Measurements from ENCODE around the gene CLN3. TPM values are rescaled to one million over a fixed set of nuclear protein-coding genes. Genes with fewer than 3 reads are reported as not detected.

Gene CLN3
- 10 to 100 TPM; 10.6 to 34.5 (median 22.7) TPM for total RNA-seq

DNA sequence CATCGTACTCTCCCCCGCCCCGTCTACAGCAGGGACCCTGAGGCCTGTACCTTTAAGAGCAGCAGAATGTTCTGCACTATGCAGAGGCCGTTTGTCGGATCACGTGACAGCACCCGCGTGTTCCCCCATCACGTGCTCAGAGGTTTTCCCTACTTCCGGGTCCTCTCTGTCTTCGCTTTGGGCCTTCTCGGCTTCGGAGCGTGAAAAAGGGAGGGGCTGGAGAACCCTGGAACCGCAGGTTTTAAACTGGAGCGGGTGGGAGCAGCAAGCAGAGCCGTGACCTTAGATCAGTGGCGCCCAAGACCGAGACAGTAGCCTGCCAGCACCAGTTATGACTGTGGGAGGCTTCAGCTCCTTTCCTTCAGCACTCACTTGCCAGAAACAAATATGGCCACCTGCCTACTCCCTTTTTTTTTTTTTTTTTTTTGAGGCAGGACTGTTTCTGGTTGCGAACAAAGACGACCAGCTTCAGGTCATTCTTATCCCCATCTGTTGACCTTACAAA lies at the start of gene CLN3:
Gene CLN3 (minus strand): TSS at position 105 of the 505 bp plus-strand sequence. CDS start 315 bp downstream, outside the sequence.
- TF ChIP-seq, protein P1, sequence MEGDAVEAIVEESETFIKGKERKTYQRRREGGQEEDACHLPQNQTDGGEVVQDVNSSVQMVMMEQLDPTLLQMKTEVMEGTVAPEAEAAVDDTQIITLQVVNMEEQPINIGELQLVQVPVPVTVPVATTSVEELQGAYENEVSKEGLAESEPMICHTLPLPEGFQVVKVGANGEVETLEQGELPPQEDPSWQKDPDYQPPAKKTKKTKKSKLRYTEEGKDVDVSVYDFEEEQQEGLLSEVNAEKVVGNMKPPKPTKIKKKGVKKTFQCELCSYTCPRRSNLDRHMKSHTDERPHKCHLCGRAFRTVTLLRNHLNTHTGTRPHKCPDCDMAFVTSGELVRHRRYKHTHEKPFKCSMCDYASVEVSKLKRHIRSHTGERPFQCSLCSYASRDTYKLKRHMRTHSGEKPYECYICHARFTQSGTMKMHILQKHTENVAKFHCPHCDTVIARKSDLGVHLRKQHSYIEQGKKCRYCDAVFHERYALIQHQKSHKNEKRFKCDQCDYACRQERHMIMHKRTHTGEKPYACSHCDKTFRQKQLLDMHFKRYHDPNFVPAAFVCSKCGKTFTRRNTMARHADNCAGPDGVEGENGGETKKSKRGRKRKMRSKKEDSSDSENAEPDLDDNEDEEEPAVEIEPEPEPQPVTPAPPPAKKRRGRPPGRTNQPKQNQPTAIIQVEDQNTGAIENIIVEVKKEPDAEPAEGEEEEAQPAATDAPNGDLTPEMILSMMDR (IDR thresholded peaks at IDR 0.05; ENCODE audit: low read depth): no peak

- TF ChIP-seq, protein P1 (IDR thresholded peaks at IDR 0.05; ENCODE audit: low read depth): no peak
These were observed 48.5 kb upstream of the CLN3 start for GRCh38 chr16:28540346-28540745.

DNA sequence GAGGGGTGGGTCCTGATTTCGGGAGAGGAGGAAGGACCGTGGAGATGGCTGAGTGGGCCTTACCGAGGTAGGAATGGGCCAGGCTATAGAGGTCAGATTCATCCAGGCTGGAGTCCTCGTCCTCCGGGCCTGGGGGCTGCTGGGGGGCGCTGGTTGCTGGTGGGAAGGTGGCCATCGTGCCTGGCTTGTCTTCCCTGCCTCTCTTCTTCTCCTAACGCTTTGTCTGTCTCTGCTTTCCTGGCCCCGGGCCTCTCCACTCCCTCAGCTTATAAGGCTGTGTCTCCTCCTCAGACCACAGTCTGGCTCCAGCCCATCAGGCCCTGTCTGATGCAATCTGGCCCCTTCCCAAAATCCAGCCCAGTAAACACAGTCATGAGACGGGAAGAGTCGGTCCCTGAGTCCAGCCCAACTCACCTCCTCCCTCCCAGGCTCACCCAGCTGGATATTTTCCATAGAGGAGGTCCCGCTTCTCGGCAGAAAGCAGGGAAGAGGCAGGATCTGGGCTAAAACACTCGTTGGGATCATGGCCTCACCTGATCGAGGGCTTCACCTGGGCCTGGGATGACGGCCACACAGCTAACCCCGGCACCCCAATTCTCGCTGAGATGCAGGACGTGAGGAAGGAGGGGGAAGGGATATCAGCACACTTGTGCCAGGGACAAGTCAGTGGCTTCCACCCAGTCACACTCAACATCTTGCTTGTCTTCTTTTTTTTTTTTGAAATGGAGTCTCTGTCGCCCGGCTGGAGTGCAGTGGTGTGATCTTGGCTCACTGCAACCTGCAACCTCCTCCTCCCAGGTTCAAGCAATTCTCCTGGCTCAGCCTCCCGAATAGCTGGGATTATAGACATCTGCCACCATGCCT lies 47.1 kb upstream of the CLN3 start, which contains the start of gene NUPR1:
Gene NUPR1 (minus strand): TSS at position 242 of the 864 bp plus-strand sequence. CDS start 67 bp downstream, at position 175.
- TF ChIP-seq, protein P1 (IDR thresholded peaks at IDR 0.05; ENCODE audit: low read depth): no peak

DNA sequence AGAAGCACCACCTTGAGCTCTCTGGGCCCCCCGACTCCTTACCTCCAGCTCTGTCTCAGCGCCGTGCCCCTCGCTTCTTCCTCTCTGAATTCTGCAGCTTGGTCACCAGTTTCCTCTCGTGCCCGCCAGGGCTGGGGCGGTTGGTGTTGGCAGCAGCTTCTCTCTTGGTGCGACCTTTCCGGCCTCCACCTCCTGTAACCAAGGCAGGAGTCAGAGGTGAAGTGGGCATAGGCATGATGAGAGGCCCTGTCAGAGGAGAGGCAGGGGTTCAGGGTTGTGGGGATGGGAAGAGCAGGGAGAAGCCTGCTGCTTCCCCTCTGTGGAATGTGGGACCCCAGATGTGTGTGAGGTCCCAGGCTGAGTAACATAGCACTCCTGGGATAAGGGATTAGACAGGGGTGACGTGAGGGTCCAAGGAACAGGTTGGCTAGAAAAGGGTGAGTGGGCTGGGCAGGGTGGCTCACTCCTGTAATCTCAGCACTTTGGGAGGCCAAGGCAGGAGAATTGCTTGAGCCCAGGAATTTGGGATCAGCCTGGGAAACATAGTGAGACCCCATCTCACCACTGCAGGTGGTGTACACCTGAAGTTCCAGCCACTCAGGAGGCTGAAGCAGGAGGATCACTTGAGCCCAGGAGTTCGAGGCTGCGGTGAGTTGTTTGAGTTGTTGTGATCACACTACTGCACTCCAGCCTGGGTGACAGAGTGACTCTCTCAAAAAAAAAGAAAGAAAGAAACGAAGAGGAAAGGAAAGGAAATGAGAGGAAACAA lies 46.3 kb upstream of the CLN3 start:
- TF ChIP-seq, protein P1 (IDR thresholded peaks at IDR 0.05; ENCODE audit: low read depth): no peak

- TF ChIP-seq, protein P1 (IDR thresholded peaks at IDR 0.05; ENCODE audit: low read depth): no peak
These were observed 45.2 kb upstream of the CLN3 start for GRCh38 chr16:28537076-28537475.

DNA sequence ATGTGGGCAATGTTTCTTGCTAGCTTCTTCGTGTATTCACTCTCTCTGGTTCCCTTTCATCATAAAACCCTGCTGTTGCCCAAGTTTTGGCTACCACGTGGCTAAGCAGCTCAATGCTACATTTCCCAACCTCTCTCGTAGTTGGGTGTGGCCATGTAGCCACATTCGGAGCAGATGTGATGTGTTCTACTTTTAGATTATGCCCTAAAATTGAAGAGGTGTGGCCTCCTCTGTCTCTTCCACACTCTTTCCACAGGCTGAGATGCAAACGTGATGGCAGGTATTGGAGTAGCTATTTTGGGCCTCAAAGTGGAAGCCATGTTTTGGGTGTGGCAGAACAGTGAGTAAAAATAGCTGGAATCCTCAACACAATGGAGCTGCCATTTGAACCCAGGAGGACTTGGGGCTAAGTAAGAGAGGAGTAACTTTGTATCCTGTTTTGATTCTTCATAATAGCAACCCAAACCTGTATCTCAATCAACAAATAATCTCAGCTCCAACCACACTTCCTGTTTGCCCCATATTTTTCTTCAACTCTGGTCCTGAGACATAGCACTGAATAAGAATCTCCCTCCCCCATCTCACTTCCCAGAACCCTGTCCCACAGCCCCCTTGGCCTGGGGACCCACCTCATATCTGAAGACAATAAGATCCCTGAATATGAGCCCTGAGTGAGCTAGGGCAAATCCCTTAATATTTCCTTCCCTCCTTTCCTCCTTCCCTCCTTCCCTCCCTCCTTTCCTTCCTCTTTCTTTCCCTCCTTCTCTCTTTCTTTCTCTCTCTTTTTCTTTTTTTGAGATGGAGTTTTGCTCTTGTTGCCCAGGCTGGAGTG lies 42.9 kb upstream of the CLN3 start:
- TF ChIP-seq, protein P1 (IDR thresholded peaks at IDR 0.05; ENCODE audit: low read depth): no peak

Measured in subcutaneous adipose tissue (tissue), 4 donors.